Pericardium fibroblast (primary cell): ENCODE measurements around the gene HSPA12A. TPM values are rescaled to one million over a fixed set of nuclear protein-coding genes. Genes with fewer than 3 reads are reported as not detected.

Experiments
- total RNA-seq: library from RNA; depleted of rRNA; stranded (reverse); fragments of >200 nt; gene quantifications from 2 replicates; pipeline ENCODE4 v1.2.3, GENCODE V29; 2015

HSPA12A gene
- total RNA-seq: 3.4 and 8.4 TPM in 2 replicates

DNA sequence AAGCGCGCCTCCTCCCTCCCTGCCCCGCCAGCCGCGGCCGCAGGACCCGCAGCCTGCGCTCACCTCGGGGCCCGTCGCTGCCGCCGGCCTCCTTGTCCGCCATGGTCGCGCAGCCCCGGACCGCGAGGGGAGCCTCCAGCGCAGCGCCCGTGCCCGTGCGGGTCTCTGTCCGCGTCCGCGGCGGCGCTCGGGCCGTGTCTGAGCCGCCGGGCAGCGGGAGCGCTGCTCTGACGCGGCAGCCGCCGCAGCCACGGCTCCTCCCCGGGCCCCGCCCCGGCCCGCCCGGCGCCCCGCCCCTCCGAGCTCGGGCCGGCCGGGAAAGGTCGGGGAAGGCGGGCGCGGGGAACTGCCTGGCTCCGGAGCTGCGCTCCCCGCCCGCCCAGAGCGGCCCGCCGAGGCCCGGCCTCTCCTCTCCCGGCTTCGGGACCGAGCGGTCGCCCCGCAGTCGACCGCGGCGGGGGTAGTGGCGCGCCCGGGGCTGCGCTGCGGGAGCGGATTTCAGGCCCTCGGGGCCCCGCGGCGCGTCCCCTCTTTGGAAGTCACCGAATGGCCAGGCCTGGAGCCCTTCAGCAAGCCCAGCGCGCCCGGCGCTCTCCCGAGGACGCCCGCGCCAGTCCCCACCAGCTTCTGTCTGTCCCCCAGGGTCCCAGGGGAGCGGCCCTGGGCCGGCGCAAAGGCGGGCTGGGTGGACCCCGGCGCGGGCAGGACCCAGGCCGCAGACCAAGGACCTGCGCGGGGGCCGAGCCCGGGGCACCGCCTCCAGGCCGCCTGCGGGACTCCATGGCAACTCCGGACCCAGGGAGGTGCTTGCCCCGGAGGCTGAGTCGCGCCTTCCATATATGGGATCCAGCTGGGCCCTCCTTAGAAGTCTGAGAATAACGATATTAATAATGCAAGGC lies at the start of gene HSPA12A:
Gene HSPA12A, minus strand, starts transcription at position 200 of the 899 bp plus-strand sequence. Its CDS starts 97 bp downstream, at position 103.

Other genes with a start within 250 kb of the HSPA12A start
- gene PNLIP, start 196.6 kb downstream of the HSPA12A start, total RNA-seq: not detected in 2 replicates
- not detected in 2 replicates for gene PNLIPRP1, start 151.6 kb downstream of the HSPA12A start, total RNA-seq
- gene PNLIPRP2, start 121.6 kb downstream of the HSPA12A start, total RNA-seq: not detected in 2 replicates
- 0.17 TPM in 1 of 2 replicates, not detected in the other for gene ENO4, start 106.9 kb upstream of the HSPA12A start, total RNA-seq